ENCODE data around the gene GNAO1. TPM values are rescaled to one million over a fixed set of nuclear protein-coding genes. Genes with fewer than 3 reads are reported as not detected.

GNAO1 gene
- total and polyA plus RNA-seq, 2 experiments from 2014 or later, result 2.7 to 2.8 TPM

GRCh38 chr16:56311208-56312027, 120.1 kb downstream of the GNAO1 start:
- no peaks in the 10 kb centered on the region for H3K36me3 ChIP-seq
- no peaks in the 10 kb centered on the region for H3K9me3 ChIP-seq (ENCODE audit: low read depth)
- no peak overlapping the region for H3K4me3 ChIP-seq
- peak; percentile 15 for TF ChIP-seq CTCF (IDR thresholded peaks at IDR 0.05; ENCODE audit: low read depth, low read length)
- no peak overlapping the region for H3K27ac ChIP-seq
- DNase-seq (ENCODE audit: low read depth in 1 of 2, low spot score in 1 of 2), result no peak
- no peaks in the 10 kb centered on the region for H3K27me3 ChIP-seq
- peaks cover 8% of the 10 kb centered on the region for H3K4me1 ChIP-seq (ENCODE audit: low read depth)

- H3K9me3 ChIP-seq (ENCODE audit: low read depth), result no peaks in the 10 kb centered on the region
- no peaks in the 10 kb centered on the region for H3K36me3 ChIP-seq
- no peaks in the 10 kb centered on the region for H3K27me3 ChIP-seq
- no peak overlapping the region for H3K27ac ChIP-seq
- no peak for DNase-seq (ENCODE audit: low read depth in 1 of 2, low spot score in 1 of 2)
- TF ChIP-seq CTCF (IDR thresholded peaks at IDR 0.05; ENCODE audit: low read depth, low read length), result no peak
- H3K4me3 ChIP-seq, result no peak overlapping the region
- H3K4me1 ChIP-seq (ENCODE audit: low read depth), result peaks cover 2% of the 10 kb centered on the region
Observed at GRCh38 chr16:56312028-56312300, 120.7 kb downstream of the GNAO1 start.

DNA sequence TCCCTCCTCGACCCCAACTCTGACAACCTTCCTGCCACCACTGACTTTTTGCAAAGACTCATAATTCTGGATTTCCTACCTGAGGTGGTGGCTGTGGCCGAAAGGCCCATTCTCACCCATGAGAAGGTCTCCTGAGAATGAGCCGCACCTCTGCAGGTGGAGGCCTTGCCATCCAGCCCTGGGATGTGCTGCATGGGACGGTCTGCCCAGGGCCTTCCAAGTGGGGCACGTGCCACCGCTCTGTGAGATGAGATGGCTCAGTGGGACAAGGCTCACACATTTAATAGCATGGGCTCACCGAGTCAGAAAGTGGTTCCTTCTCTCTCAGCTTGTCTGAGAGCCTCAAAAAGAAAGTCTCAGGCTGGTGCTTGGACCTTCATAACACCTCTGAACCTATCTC, 121.3 kb downstream of the GNAO1 start:
- TF ChIP-seq CTCF (IDR thresholded peaks at IDR 0.05; ENCODE audit: low read depth, low read length), result no peak
- DNase-seq (ENCODE audit: low read depth in 1 of 2, low spot score in 1 of 2), result no peak
- no peaks in the 10 kb centered on the region for H3K36me3 ChIP-seq
- H3K27ac ChIP-seq, result no peak overlapping the region
- H3K4me3 ChIP-seq, result no peak overlapping the region
- H3K27me3 ChIP-seq, result no peaks in the 10 kb centered on the region
- H3K9me3 ChIP-seq (ENCODE audit: low read depth), result no peaks in the 10 kb centered on the region
- H3K4me1 ChIP-seq (ENCODE audit: low read depth), result no peaks in the 10 kb centered on the region

DNA sequence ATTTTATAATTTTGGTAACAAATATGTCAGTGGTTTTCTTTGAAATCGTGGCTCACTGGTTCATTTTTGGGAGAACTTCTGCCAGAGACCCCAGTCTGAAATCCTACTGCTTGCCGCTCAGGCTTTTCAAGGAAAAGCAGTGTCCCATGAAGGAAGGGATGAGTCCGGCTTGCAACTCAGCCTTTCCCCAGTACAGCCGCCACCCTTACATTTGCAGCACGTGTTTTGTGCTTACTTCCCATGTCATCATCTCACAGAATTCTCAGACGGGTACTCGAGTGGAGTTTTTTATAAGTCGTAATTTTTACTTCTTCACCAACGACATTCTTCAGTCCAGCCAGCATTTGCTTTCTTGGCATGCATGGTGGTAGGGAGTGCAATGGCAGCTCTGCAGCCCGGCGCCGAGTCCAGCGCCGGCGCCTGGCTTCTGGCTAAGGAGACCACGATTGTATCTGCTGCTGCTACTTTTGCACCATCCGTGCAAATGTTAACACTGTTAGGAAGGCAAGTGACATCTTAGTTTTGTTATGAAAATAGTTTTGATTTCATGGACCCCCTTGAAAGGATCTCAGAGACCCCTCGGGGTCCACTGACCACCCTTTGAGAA, 123.1 kb downstream of the GNAO1 start:
- H3K36me3 ChIP-seq, result no peaks in the 10 kb centered on the region
- no peaks in the 10 kb centered on the region for H3K9me3 ChIP-seq (ENCODE audit: low read depth)
- no peaks in the 10 kb centered on the region for H3K27me3 ChIP-seq
- H3K4me1 ChIP-seq (ENCODE audit: low read depth), result no peaks in the 10 kb centered on the region
- TF ChIP-seq CTCF (IDR thresholded peaks at IDR 0.05; ENCODE audit: low read depth, low read length), result no peak
- no peak overlapping the region for H3K4me3 ChIP-seq
- no peak overlapping the region for H3K27ac ChIP-seq
- DNase-seq (ENCODE audit: low read depth in 1 of 2, low spot score in 1 of 2), result no peak

- no peak for TF ChIP-seq CTCF (IDR thresholded peaks at IDR 0.05; ENCODE audit: low read depth, low read length)
- Histone ChIP-seq H3K4me3 (no peak overlapping the region), H3K4me1 (ENCODE audit: low read depth) (no peaks in the 10 kb centered on the region), H3K36me3 (no peaks in the 10 kb centered on the region), H3K9me3 (ENCODE audit: low read depth) (no peaks in the 10 kb centered on the region), H3K27ac (no peak overlapping the region), H3K27me3 (no peaks in the 10 kb centered on the region)
- no peak for DNase-seq (ENCODE audit: low read depth in 1 of 2, low spot score in 1 of 2)
Observed at GRCh38 chr16:56315955-56316354, 124.7 kb downstream of the GNAO1 start.

All from cardiac muscle cell (in vitro differentiated cells and primary cell).